C4-2B (cell line): ENCODE data around the gene PON3.

ENCODE experiments used
- H3K27ac ChIP-seq: fragments of 450-650 bp; 2 replicates; pipeline ENCODE4 v1.5.1; 2017
- CTCF ChIP-seq: fragments of 450-650 bp; conservative IDR thresholded peaks from 2 replicates; pipeline ENCODE4 v1.5.1; 2017; ENCODE audit warnings: mild to moderate bottlenecking
- ZFX ChIP-seq: fragments of 450-650 bp; IDR thresholded peaks from 2 replicates; pipeline ENCODE4 v1.6.1; 2017

Gene PON3

DNA sequence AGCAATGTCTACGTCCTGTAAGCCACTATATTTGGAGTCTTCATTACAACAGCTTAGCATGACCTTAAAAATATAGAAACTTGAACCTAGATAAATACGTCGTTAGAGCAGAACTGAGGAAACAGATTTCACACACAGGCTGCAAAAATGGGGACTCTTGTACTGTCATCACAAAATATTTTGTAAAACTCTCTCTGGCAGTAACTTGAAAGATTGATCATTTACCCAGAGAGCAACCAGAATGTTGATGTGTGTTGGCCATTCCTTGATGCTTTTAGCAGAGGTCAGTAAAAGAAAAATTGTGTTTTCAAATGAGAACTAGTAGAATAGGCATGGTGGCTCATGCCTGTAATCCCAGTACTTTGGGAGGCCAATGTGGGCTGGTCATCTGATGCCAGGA is 57.3 kb downstream of the PON3 start:
- no peak for TF ChIP-seq ZFX
- TF ChIP-seq CTCF: no peak
- H3K27ac ChIP-seq: no peak overlapping the region

DNA sequence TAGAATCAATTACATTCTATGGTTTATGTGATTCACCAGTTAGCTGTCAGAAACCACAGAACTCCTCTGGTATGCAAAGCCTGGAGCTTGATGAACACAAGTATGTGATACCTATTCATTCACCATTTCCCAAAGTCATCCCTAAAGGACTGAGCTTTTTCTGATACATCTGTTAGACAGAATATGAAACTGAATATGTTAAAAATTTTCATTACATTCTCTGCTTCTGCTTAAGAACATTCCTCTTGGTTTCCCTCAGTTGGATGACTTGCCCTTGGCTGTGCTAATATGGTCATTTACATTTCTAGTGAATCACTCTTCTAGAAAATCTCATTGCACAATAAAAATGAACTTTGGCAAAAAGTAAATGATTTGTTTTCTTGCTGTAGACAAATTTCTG is 61.1 kb downstream of the PON3 start:
- TF ChIP-seq ZFX (no peak), CTCF (no peak)
- H3K27ac ChIP-seq: no peak overlapping the region

DNA sequence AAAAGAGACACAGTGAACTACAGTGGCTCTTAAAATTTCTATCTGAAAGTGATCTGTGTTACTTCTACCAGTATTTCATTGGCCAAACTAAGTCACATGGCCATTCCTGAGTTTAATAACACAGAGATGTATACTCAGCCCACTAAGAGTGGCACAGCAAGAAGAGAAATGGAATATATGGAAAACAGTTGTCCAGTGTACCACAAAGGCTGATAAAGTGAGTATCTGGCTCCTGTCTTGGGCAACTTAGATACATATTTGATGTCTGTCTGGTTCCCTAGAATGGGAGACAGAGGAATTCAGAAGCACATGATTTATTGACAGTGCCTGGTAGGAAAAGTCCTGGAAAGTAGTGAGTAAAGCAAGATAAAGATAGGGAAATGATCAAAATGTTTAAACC is 61.7 kb downstream of the PON3 start:
- H3K27ac ChIP-seq: no peak overlapping the region
- TF ChIP-seq ZFX (no peak), CTCF (no peak)

DNA sequence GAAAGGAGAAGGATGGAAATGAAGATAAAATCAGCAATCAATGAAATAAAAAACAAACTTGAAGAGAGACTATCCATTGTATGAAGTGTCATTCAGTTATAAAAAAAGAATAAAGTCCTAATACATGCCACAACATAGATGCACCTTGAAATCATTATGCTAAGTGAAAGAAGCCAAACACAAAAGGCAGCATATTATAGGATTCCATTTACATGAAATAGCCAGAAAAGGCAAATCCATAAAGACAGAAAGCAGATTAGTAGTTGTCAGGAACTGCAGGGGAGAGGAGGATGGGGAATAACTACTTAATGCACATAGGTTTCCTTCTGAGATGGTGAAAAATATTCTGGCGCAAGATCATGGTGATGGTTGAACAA is 65.2 kb downstream of the PON3 start:
- no peak for TF ChIP-seq CTCF
- TF ChIP-seq ZFX: no peak

GRCh38 chr7:95330204-95330960 is 65.8 kb downstream of the PON3 start:
- H3K27ac ChIP-seq: no peak overlapping the region

More for the DNA sequence above, 65.2 kb downstream of the PON3 start:
- H3K27ac ChIP-seq: no peak overlapping the region

GRCh38 chr7:95327356-95327755 is 68.8 kb downstream of the PON3 start:
- TF ChIP-seq ZFX: no peak
- no peak for TF ChIP-seq CTCF
- H3K27ac ChIP-seq: no peak overlapping the region

More at GRCh38 chr7:95330204-95330960, 65.8 kb downstream of the PON3 start:
- TF ChIP-seq ZFX (no peak), CTCF (no peak)

- peak within 1 kb of the TSS; percentile 46; the same call in 1 of the 2 replicates for H3K27ac ChIP-seq
- TF ChIP-seq ZFX: no peak
- no peak for TF ChIP-seq CTCF
Observed at GRCh38 chr7:95324431-95324830, 71.7 kb downstream of the PON3 start, which contains the start of gene PON1. PON1 (minus strand) TSS chr7:95324532; CDS start chr7:95324475, 57 bp downstream.
